ENCODE data around the gene COL6A3. TPM values are rescaled to one million over a fixed set of nuclear protein-coding genes. Genes with fewer than 3 reads are reported as not detected.

The COL6A3 gene
- total and polyA plus RNA-seq, 2 of the 13 experiments (the other 11 are each of a cell fraction or from before 2014, with no cell fraction given) = 0.03 TPM; not detected in 1

GRCh38 chr2:237315829-237316225 is 98.1 kb downstream of the COL6A3 start (continued):
- TF ChIP-seq TFDP2 (CRISPR knock-in tag; IDR thresholded peaks at IDR 0.05) (no peak), ZNF143 (CRISPR knock-in tag; IDR thresholded peaks at IDR 0.05) (no peak), ZNF530 (CRISPR knock-in tag; IDR thresholded peaks at IDR 0.05; ENCODE audit: low read depth) (no peak), SOX6 (IDR thresholded peaks at IDR 0.05) (no peak), SOX6 (CRISPR knock-in tag; IDR thresholded peaks at IDR 0.05) (peak; percentile 76), CBX5 (CRISPR knock-in tag; IDR thresholded peaks at IDR 0.05; ENCODE audit: borderline replicate concordance) (no peak), GTF3A (CRISPR knock-in tag; conservative IDR thresholded peaks at IDR 0.05) (no peak), NR2F1 (CRISPR knock-in tag; IDR thresholded peaks at IDR 0.05) (no peak), ZNF782 (CRISPR knock-in tag; IDR thresholded peaks at IDR 0.05; ENCODE audit: borderline replicate concordance) (no peak), HOXD1 (CRISPR knock-in tag; IDR thresholded peaks at IDR 0.05) (no peak), BCL6 (CRISPR knock-in tag; IDR thresholded peaks at IDR 0.05) (0 out of 2 replicates have a peak, but pooled peaks have one; percentile 9), TRIM24 (CRISPR knock-in tag; IDR thresholded peaks at IDR 0.05) (no peak), HDAC6 (IDR thresholded peaks at IDR 0.05; ENCODE audit: low read depth, low read length) (no peak), HNF4A (CRISPR knock-in tag; IDR thresholded peaks at IDR 0.05) (0 out of 2 replicates have a peak, but pooled peaks have one; percentile 10), AGO2 (optimal IDR thresholded peaks at IDR 0.05; ENCODE audit: low read depth, low read length) (no peak), CREB3 (CRISPR knock-in tag; IDR thresholded peaks at IDR 0.05) (no peak), TFE3 (CRISPR knock-in tag; IDR thresholded peaks at IDR 0.05) (no peak), HNF4G (IDR thresholded peaks at IDR 0.05; ENCODE audit: borderline replicate concordance, low read depth, low read length) (0 out of 2 replicates have a peak, but pooled peaks have one; percentile 16), HNF4G (CRISPR knock-in tag; IDR thresholded peaks at IDR 0.05; ENCODE audit: borderline replicate concordance, low read depth) (no peak), MED8 (CRISPR knock-in tag; IDR thresholded peaks at IDR 0.05; ENCODE audit: insufficient replicate concordance) (no peak), ISX (CRISPR knock-in tag; conservative IDR thresholded peaks at IDR 0.05) (no peak), ZZZ3 (CRISPR knock-in tag; IDR thresholded peaks at IDR 0.05; ENCODE audit: borderline replicate concordance) (no peak), ZNF260 (CRISPR knock-in tag; IDR thresholded peaks at IDR 0.05; ENCODE audit: borderline replicate concordance, low read depth) (no peak), SOX5 (CRISPR knock-in tag; IDR thresholded peaks at IDR 0.05; ENCODE audit: borderline replicate concordance) (peak; percentile 74; the same call in 1 of the 2 replicates), EHMT2 (IDR thresholded peaks at IDR 0.05; ENCODE audit: borderline replicate concordance, low read depth, low read length) (no peak), FOXP1 (IDR thresholded peaks at IDR 0.05) (no peak), FOXP1 (CRISPR knock-in tag; IDR thresholded peaks at IDR 0.05) (peak; percentile 28; the same call in 1 of the 2 replicates)
- TF ChIP-seq, protein P1, sequence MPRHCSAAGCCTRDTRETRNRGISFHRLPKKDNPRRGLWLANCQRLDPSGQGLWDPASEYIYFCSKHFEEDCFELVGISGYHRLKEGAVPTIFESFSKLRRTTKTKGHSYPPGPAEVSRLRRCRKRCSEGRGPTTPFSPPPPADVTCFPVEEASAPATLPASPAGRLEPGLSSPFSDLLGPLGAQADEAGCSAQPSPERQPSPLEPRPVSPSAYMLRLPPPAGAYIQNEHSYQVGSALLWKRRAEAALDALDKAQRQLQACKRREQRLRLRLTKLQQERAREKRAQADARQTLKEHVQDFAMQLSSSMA (CRISPR knock-in tag; IDR thresholded peaks at IDR 0.05) = no peak
- TF ChIP-seq, protein P2, sequence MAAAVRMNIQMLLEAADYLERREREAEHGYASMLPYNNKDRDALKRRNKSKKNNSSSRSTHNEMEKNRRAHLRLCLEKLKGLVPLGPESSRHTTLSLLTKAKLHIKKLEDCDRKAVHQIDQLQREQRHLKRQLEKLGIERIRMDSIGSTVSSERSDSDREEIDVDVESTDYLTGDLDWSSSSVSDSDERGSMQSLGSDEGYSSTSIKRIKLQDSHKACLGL (CRISPR knock-in tag; IDR thresholded peaks at IDR 0.05) = no peak

Data from HepG2 (cell line).